Measurements from ENCODE around the gene OSBPL9.
"Not testable (repeated sequence)": the region's sequence is repeated elsewhere in the genome, so short reads cannot be mapped to it uniquely, and the experiment has no call there.

Gene OSBPL9

GRCh38 chr1:51697166-51697565 is 80.3 kb downstream of the OSBPL9 start:
- H3K27me3 ChIP-seq (ENCODE audit: insufficient read depth, poor library complexity, severe bottlenecking), result no peaks in the 10 kb centered on the region
- no peak for TF ChIP-seq REST (IDR thresholded peaks at IDR 0.05; ENCODE audit: insufficient replicate concordance, low read depth)
- no peak for TF ChIP-seq GABPA (IDR thresholded peaks at IDR 0.05; ENCODE audit: low read depth)
- TF ChIP-seq SPI1 (IDR thresholded peaks at IDR 0.05; ENCODE audit: borderline replicate concordance, low read depth), result peak; percentile 19; the same call in 1 of the 2 replicates
- H3K27ac ChIP-seq (replicated peaks), result no peak overlapping the region
- peak in 1 of 2 experiments; percentile 3 for DNase-seq (ENCODE audit: low read depth in 1 of 2, low spot score in 1 of 2)
- H3K4me3 ChIP-seq (replicated peaks; ENCODE audit: insufficient read depth, low read length), result no peak overlapping the region

DNA sequence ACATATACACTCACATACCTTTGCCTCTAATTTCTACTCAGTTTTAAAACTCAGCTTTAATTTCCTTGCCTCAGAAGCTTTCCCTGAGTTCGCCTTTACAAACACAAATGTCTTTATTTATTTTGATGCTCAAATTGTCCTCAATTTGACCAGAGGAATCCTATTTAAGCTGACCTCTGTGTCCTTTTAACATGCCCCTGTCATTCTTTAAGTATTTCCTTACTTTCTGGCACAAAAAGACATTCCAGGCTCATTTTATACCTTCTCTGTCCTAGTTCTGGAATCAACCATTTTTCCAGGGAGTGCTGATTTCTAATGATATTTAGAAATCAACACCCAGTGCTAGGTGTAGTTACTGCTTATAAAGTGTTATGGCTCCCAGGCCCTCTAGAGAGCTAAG is 82.5 kb downstream of the OSBPL9 start:
- Histone ChIP-seq H3K4me3 (replicated peaks; ENCODE audit: insufficient read depth, low read length) (no peak overlapping the region), H3K27ac (replicated peaks) (no peak overlapping the region), H3K27me3 (ENCODE audit: insufficient read depth, poor library complexity, severe bottlenecking) (no peaks in the 10 kb centered on the region)
- DNase-seq (ENCODE audit: low read depth in 1 of 2, low spot score in 1 of 2), result no peak
- TF ChIP-seq REST (IDR thresholded peaks at IDR 0.05; ENCODE audit: insufficient replicate concordance, low read depth) (no peak), POLR2AphosphoS5 (IDR thresholded peaks at IDR 0.05; ENCODE audit: low read depth) (no peak), SPI1 (IDR thresholded peaks at IDR 0.05; ENCODE audit: borderline replicate concordance, low read depth) (no peak), GABPA (IDR thresholded peaks at IDR 0.05; ENCODE audit: low read depth) (no peak)
- TF ChIP-seq, protein P1, sequence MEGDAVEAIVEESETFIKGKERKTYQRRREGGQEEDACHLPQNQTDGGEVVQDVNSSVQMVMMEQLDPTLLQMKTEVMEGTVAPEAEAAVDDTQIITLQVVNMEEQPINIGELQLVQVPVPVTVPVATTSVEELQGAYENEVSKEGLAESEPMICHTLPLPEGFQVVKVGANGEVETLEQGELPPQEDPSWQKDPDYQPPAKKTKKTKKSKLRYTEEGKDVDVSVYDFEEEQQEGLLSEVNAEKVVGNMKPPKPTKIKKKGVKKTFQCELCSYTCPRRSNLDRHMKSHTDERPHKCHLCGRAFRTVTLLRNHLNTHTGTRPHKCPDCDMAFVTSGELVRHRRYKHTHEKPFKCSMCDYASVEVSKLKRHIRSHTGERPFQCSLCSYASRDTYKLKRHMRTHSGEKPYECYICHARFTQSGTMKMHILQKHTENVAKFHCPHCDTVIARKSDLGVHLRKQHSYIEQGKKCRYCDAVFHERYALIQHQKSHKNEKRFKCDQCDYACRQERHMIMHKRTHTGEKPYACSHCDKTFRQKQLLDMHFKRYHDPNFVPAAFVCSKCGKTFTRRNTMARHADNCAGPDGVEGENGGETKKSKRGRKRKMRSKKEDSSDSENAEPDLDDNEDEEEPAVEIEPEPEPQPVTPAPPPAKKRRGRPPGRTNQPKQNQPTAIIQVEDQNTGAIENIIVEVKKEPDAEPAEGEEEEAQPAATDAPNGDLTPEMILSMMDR (IDR thresholded peaks at IDR 0.05; ENCODE audit: insufficient read depth, low read length), result no peak

GRCh38 chr1:51701782-51702181 is 84.9 kb downstream of the OSBPL9 start:
- not testable (repeated sequence) for H3K27ac ChIP-seq (replicated peaks); H3K27me3 ChIP-seq (ENCODE audit: insufficient read depth, poor library complexity, severe bottlenecking); H3K4me3 ChIP-seq (replicated peaks; ENCODE audit: insufficient read depth, low read length); DNase-seq (ENCODE audit: low read depth in 1 of 2, low spot score in 1 of 2)

- H3K27ac ChIP-seq (replicated peaks); H3K4me3 ChIP-seq (replicated peaks; ENCODE audit: insufficient read depth, low read length); DNase-seq (ENCODE audit: low read depth in 1 of 2, low spot score in 1 of 2); H3K27me3 ChIP-seq (ENCODE audit: insufficient read depth, poor library complexity, severe bottlenecking): not testable (repeated sequence)
These were observed 85.3 kb downstream of the OSBPL9 start for GRCh38 chr1:51702220-51702619.

- no peak for DNase-seq (ENCODE audit: low read depth in 1 of 2, low spot score in 1 of 2)
- no peaks in the 10 kb centered on the region for H3K27me3 ChIP-seq (ENCODE audit: insufficient read depth, poor library complexity, severe bottlenecking)
- H3K27ac ChIP-seq (replicated peaks), result no peak overlapping the region
- TF ChIP-seq GABPA (IDR thresholded peaks at IDR 0.05; ENCODE audit: low read depth) (no peak), SPI1 (IDR thresholded peaks at IDR 0.05; ENCODE audit: borderline replicate concordance, low read depth) (no peak), POLR2AphosphoS5 (IDR thresholded peaks at IDR 0.05; ENCODE audit: low read depth) (no peak), REST (IDR thresholded peaks at IDR 0.05; ENCODE audit: insufficient replicate concordance, low read depth) (no peak)
- TF ChIP-seq, protein P1 (IDR thresholded peaks at IDR 0.05; ENCODE audit: insufficient read depth, low read length), result no peak
- no peak overlapping the region for H3K4me3 ChIP-seq (replicated peaks; ENCODE audit: insufficient read depth, low read length)
These were observed 88.1 kb downstream of the OSBPL9 start for GRCh38 chr1:51705035-51705434.
